PC-3 (cell line): ENCODE measurements around the gene SPAG6. TPM values are rescaled to one million over a fixed set of nuclear protein-coding genes. Genes with fewer than 3 reads are reported as not detected.

Experiments used
- ATAC-seq: fragments of 200-7000 bp; cut with Tn5 transposase; 2 replicates; pipeline ENCODE4 v1.9.1; 2020; ENCODE audit warnings: mild to moderate bottlenecking, moderate library complexity
- BruUV-seq: library from RNA; stranded (reverse); fragments of 400-500 nt; replicated peaks from 2 replicates; lab custom pipeline; 2021; lab: Mats Ljungman, UMichigan
- CTCF ChIA-PET: fragments of 300-600 bp; sonication (Branson Sonifier 250); formaldehyde crosslinking; loops from one replicate; lab custom pipeline; 2022; ENCODE audit warnings: antibody characterized with exemption; lab: Charles Lee
- POLR2A ChIA-PET: fragments of 300-600 bp; sonication (Branson Sonifier 250); formaldehyde crosslinking; loops from one replicate; lab custom pipeline; 2022; ENCODE audit warnings: antibody characterized with exemption; ENCODE audit not compliant: unreplicated experiment; lab: Charles Lee
- DNase-seq: peaks from one replicate; pipeline ENCODE4 v3.0.0-alpha.2; 2015
- H2AFZ ChIP-seq: fragments of 300-600 bp; sonication (generic); 2 replicates; pipeline ENCODE4 v1.6.0; 2016; ENCODE audit warnings: antibody characterized with exemption, low read length
- H3F3A ChIP-seq: fragments of 300-600 bp; sonication (generic); one replicate; pipeline ENCODE4 v1.6.0; 2017; ENCODE audit warnings: antibody characterized with exemption, low read length, control low read depth, mild to moderate bottlenecking; ENCODE audit not compliant: unreplicated experiment
- H3K27ac ChIP-seq: fragments of 300-600 bp; sonication (generic); 2 replicates; pipeline ENCODE4 v1.5.1; 2016; ENCODE audit warnings: mild to moderate bottlenecking, low read length
- H3K27me3 ChIP-seq: fragments of 300-600 bp; sonication (generic); 2 replicates; pipeline ENCODE4 v1.6.1; 2016; ENCODE audit warnings: low read length, mixed read lengths
- H3K36me3 ChIP-seq: fragments of 300-600 bp; sonication (generic); 2 replicates; pipeline ENCODE4 v1.6.1; 2016; ENCODE audit warnings: low read depth, mixed run types, low read length, mixed read lengths
- H3K4me1 ChIP-seq: fragments of 300-600 bp; sonication (generic); 2 replicates; pipeline ENCODE4 v1.5.1; 2016; ENCODE audit warnings: low read length; ENCODE audit not compliant: insufficient read depth
- H3K4me2 ChIP-seq: fragments of 300-600 bp; sonication (generic); 2 replicates; pipeline ENCODE4 v1.6.0; 2016; ENCODE audit warnings: low read length
- H3K4me3 ChIP-seq: fragments of 300-600 bp; sonication (generic); 2 replicates; pipeline ENCODE4 v1.5.1; 2016; ENCODE audit warnings: mild to moderate bottlenecking, low read length, mixed read lengths
- H3K79me2 ChIP-seq: fragments of 300-600 bp; sonication (generic); 2 replicates; pipeline ENCODE4 v1.6.1; 2017; ENCODE audit warnings: low read length, mixed read lengths
- H3K9ac ChIP-seq: fragments of 300-600 bp; sonication (generic); 2 replicates; pipeline ENCODE4 v1.6.0; 2016; ENCODE audit warnings: mild to moderate bottlenecking, low read length
- H3K9me2 ChIP-seq: fragments of 300-600 bp; sonication (generic); replicated peaks from 2 replicates; pipeline ENCODE4 v1.6.1; 2016; ENCODE audit warnings: mixed run types, low read length, mixed read lengths
- H3K9me3 ChIP-seq: fragments of 300-600 bp; sonication (generic); 2 replicates; pipeline ENCODE4 v1.6.1; 2016; ENCODE audit warnings: low read length, mixed read lengths
- H4K20me1 ChIP-seq: fragments of 300-600 bp; sonication (generic); 2 replicates; pipeline ENCODE4 v1.6.1; 2016; ENCODE audit warnings: low read length, mixed read lengths
- EZH2 ChIP-seq: fragments of 300-600 bp; sonication (generic); IDR thresholded peaks from one replicate; pipeline ENCODE4 v1.6.1; 2017; ENCODE audit warnings: antibody characterized with exemption, mild to moderate bottlenecking, low read length; ENCODE audit not compliant: unreplicated experiment
- EZH2phosphoT487 ChIP-seq: fragments of 300-600 bp; sonication (generic); IDR thresholded peaks from 2 replicates; pipeline ENCODE4 v1.6.1; 2018; ENCODE audit warnings: mild to moderate bottlenecking, antibody characterized with exemption, low read length, borderline replicate concordance
- intact Hi-C: fragments of 100-400 bp; cut with micrococcal nuclease; formaldehyde crosslinking; loops from 2 replicates; pipeline ENCODE4 v1.9.0; 2023
- total RNA-seq: library from RNA; depleted of rRNA; stranded (reverse); fragments of >200 nt; gene quantifications from 2 replicates; pipeline ENCODE4 v1.2.3, GENCODE V29; 2014
- TF ChIP-seq, protein P1 (sequence below): fragments of 300-600 bp; sonication (generic); conservative IDR thresholded peaks from 2 replicates; pipeline ENCODE4 v1.5.1; 2017; ENCODE audit warnings: antibody characterized with exemption, low read depth, mild to moderate bottlenecking, low read length

The SPAG6 gene
- total RNA-seq, 1 experiment from 2014 or later = 0.04 TPM

DNA sequence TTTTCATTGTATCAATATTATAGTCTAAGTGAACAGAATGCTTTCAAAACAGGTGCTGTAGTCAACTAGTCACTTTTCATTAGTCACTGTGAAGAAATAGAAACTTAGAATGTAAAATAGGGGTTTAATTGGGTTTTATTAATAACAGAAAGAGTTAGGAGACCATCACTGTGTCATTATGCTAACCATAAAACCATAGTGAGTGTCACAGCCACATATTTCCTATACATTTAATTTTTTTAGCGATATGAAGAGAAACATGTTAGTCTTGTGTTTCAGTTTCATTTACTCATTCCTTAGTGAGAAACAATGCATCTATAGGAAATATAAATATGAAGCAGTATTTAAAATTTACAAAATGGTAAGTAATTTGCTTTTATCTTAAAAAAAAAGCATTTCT lies 22.2 kb downstream of the SPAG6 start:
- Histone ChIP-seq H3K27me3 (no peaks in the 10 kb centered on the region), H3K9me3 (no peaks in the 10 kb centered on the region), H3K9ac (no peak overlapping the region), H3K79me2 (no peaks in the 10 kb centered on the region), H3K4me1 (no peaks in the 10 kb centered on the region), H3K9me2 (no peaks in the 10 kb centered on the region), H3K4me2 (no peak overlapping the region), H2AFZ (no peak overlapping the region), H3K4me3 (no peak overlapping the region), H4K20me1 (no peaks in the 10 kb centered on the region), H3K27ac (no peak overlapping the region), H3F3A (no peaks in the 10 kb centered on the region), H3K36me3 (no peaks in the 10 kb centered on the region)
- ATAC-seq = no peak
- intact Hi-C loops = no loop called here
- ChIA-PET POLR2A (no interaction called here), CTCF (no interaction called here)
- no TSS peak for BruUV-seq
- TF ChIP-seq EZH2 = no peak
- no peak for DNase-seq

DNA sequence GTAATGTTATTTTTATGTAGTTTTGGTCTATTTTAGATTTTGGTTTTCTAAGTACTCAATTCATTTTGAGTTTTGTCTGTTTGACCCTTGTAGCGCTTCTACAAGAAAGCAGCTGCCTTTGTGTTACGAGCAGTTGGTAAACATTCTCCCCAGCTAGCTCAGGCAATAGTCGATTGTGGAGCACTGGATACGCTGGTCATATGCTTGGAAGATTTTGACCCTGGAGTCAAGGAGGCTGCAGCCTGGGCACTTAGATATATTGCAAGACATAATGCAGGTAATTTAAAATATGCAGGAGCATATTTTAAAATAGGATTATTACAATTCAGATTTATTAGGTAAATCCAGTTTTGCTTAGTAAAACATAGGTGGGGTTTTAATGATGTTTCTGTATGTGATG lies 23.1 kb downstream of the SPAG6 start:
- Histone ChIP-seq H3K36me3 (no peaks in the 10 kb centered on the region), H3K4me2 (no peak overlapping the region), H3K27ac (no peak overlapping the region), H4K20me1 (no peaks in the 10 kb centered on the region), H2AFZ (no peak overlapping the region), H3F3A (no peaks in the 10 kb centered on the region), H3K9me2 (no peaks in the 10 kb centered on the region), H3K4me1 (no peaks in the 10 kb centered on the region), H3K27me3 (no peaks in the 10 kb centered on the region), H3K9ac (no peak overlapping the region), H3K4me3 (no peak overlapping the region), H3K79me2 (no peaks in the 10 kb centered on the region), H3K9me3 (no peaks in the 10 kb centered on the region)
- DNase-seq = no peak
- CTCF ChIA-PET = no interaction called here
- no TSS peak for BruUV-seq
- POLR2A ChIA-PET = no interaction called here
- no peak for ATAC-seq
- intact Hi-C loops = no loop called here
- TF ChIP-seq, protein P1, sequence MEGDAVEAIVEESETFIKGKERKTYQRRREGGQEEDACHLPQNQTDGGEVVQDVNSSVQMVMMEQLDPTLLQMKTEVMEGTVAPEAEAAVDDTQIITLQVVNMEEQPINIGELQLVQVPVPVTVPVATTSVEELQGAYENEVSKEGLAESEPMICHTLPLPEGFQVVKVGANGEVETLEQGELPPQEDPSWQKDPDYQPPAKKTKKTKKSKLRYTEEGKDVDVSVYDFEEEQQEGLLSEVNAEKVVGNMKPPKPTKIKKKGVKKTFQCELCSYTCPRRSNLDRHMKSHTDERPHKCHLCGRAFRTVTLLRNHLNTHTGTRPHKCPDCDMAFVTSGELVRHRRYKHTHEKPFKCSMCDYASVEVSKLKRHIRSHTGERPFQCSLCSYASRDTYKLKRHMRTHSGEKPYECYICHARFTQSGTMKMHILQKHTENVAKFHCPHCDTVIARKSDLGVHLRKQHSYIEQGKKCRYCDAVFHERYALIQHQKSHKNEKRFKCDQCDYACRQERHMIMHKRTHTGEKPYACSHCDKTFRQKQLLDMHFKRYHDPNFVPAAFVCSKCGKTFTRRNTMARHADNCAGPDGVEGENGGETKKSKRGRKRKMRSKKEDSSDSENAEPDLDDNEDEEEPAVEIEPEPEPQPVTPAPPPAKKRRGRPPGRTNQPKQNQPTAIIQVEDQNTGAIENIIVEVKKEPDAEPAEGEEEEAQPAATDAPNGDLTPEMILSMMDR = no peak
- TF ChIP-seq EZH2 (no peak), EZH2phosphoT487 (no peak)

- Histone ChIP-seq H3K36me3 (no peaks in the 10 kb centered on the region), H3K9ac (no peak overlapping the region), H2AFZ (no peak overlapping the region), H3K79me2 (no peaks in the 10 kb centered on the region), H3K9me2 (no peaks in the 10 kb centered on the region), H3K27me3 (no peaks in the 10 kb centered on the region), H3K4me1 (no peaks in the 10 kb centered on the region), H3K27ac (no peak overlapping the region), H3K4me2 (no peak overlapping the region), H4K20me1 (no peaks in the 10 kb centered on the region), H3K4me3 (no peak overlapping the region), H3K9me3 (no peaks in the 10 kb centered on the region), H3F3A (no peaks in the 10 kb centered on the region)
- ATAC-seq (no peak), DNase-seq (no peak)
- no peak for TF ChIP-seq EZH2phosphoT487
- TF ChIP-seq, protein P1 = no peak
- TF ChIP-seq EZH2 = no peak
- intact Hi-C loops = no loop called here
- no TSS peak for BruUV-seq
- ChIA-PET POLR2A (no interaction called here), CTCF (no interaction called here)
These were observed 23.7 kb downstream of the SPAG6 start for GRCh38 chr10:22368981-22369380.
